Mammary epithelial cell (primary cell): ENCODE data around the gene SLC27A6.

ENCODE experiments used
- CTCF ChIP-seq, 2 donors: IDR thresholded peaks in 1 of 2; conservative IDR thresholded peaks in 1 of 2; 2 replicates each; pipeline ENCODE4 v1.5.1; 2011 to 2012; ENCODE audit warnings: inconsistent platforms in 2 of 2, low read length in 2 of 2, mild to moderate bottlenecking in 2 of 2, control low read depth in 1 of 2, low read depth in 1 of 2; ENCODE audit not compliant: insufficient read depth in 1 of 2; ENCODE audit errors: extremely low read depth in 1 of 2
- EZH2 ChIP-seq: IDR thresholded peaks from 2 replicates; pipeline ENCODE4 v1.6.1; 2012; ENCODE audit warnings: low read length, inconsistent platforms, borderline replicate concordance

GRCh38 chr5:129046151-129046550, 80.9 kb downstream of the SLC27A6 start:
- no peak for TF ChIP-seq CTCF (conservative IDR thresholded peaks at IDR 0.05 in 1 of 2, IDR thresholded peaks at IDR 0.05 in 1 of 2; ENCODE audit: extremely low read depth in 1 of 2, insufficient read depth in 1 of 2, low read depth in 1 of 2, low read length in 2 of 2)
- TF ChIP-seq EZH2: no peak
